Activated T-helper 9 cell treated with anti-CD3 and anti-CD28 coated beads, Interleukin-2, amount 50 U/mL, for 16 hours (primary cell): ENCODE measurements around the gene TMEM61.
"Not testable (repeated sequence)": the region's sequence is repeated elsewhere in the genome, so short reads cannot be mapped to it uniquely, and the experiment has no call there.

Experiments
- DNase-seq: peaks from one replicate; pipeline ENCODE4 v3.0.0-alpha.2; 2020; ENCODE audit warnings: low read depth

TMEM61 gene

DNA sequence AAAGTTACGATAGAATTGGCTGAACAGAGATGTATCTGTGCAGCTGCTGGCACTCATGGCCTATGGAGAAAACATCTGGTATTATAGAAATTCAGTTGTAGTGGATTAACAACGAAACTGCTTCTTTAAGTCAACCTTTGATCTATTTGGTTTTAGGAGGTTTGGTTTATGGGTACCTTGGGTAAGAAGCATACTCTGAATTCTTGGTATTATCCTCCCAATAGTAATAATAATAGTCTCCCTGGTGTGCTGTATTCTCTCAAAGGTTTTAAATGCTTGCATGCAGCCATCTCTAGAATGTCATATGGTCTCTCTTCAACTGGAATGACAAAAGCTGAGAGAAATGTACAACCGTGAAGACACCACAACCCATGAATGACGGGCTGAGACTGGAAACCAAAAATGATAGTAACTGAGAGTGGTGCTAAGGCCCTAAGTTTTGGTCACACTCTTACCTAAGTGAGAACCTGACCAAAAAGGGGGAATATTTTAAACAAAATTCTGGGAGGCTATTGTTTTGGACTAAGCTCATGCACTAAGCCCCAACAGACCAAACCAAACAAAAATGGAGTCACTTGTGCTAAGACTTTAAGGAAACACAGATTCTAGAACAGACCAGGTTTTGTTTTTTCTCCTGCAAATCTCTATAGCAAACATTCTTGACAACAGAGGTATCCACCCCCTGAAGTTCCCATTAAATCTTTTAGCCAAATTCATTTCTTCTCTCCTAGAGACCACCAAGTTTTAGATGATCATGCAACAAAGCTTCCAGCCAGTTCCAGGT, 17.6 kb upstream of the TMEM61 start:
- no peak for DNase-seq

DNA sequence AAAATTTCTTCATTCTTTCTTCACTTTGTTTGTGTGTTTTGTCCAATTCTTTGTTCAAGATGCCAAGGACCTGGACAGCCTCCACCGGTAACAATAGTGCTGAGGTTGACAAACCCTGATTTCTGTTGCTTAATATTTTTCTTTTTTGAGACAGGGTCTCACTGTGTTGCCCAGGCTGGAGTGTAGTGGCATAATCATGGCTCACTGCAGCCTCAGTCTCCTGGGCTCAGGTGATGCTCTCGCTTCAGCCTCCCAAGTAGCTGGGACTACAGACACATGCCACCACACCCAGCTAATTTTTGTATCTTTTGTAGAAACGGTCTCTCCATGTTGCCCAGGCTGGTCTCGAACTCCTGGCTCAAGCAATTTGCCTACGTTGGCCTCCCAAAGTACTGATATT, 16.6 kb upstream of the TMEM61 start:
- not testable (repeated sequence) for DNase-seq

DNA sequence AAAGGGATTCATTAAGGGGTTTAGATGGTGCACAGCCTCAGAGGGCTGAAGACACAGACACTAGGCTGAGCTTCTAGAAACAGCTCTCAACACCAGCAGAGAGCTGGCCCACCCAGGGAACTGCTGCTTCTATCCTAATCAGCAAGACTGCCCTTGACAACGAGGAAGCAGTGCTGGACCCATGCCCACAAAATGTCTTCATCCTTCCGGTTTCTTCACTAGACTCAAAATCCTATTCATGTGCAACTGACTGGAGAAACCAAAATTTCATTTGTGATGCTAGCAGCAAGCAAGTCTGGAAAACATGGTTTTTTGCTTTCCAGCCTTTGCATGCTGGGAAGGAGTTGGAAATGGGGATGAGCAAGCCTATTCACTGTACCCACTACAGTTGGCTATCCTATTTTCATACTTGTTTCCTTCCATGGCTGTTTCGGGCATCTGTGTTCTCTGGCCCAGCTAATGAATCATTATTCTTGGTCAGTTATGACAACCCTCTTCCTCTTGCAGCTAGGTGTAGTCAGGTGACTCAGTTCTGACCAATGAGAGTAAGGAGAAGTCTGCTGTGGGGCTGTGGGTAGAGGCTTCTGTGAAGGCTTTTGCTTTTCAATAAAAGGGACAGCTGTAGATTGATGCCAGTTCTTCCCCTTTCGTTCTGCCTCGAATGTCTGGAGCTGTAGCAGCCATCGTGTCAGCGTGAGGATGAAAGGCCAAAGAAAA, 14.6 kb upstream of the TMEM61 start:
- no peak for DNase-seq

DNA sequence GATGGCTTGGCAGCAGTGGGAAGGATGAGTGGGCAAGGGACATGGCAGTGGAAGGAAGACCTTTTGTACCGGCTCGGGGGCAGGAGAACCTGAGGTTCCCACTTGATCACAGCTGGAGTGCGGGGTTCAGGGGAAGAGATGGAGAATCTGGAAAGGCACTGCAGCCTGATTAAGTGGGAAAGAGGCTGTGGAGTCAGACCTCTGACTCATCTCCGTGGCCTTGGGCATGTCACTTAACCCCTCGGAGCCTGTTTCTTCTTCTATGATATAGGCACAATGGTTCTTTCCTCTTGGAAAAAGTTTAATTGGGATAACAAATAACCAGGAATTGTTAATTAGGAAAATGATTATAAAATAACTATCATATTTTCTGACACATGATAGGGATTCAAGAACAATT, 13.1 kb upstream of the TMEM61 start:
- no peak for DNase-seq

DNA sequence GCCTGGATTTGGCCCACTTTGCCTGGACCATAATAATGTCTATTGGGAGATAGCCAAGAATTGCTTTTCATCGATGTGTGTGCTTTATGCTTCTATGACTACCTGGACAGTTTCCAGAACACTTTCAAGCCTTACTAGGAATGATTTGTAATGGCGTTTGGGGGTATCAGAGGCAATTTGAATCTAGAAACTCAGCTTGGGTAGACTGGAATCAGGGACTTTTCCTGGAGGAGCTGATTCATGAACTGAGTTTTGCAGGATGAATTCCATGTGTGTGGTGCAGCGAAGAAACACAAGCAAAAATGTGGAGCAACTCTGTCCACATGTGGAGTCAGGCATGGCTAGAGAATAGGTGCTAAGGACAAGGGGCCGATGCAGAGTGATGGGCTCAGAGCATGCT, 11.9 kb upstream of the TMEM61 start:
- DNase-seq = no peak

DNA sequence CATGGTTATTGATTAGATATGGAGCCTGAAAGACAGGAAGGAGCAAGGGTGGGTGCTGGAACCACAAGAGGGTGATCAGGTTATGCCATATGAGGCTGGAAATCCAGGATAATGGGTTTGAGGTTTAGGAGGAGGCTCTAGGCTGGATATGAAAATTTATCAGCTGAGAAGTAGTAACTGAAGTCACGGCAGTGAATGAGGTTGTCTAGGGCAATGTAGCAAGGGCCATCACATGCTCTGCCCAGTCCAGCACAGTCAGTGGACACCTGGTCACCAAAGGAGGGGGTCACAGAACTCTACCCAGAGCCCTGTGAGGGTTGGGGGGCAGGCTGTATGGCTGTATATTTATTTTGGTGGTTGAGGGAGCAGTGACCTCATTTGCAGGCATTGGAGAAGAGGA, 10.5 kb upstream of the TMEM61 start:
- no peak for DNase-seq

DNA sequence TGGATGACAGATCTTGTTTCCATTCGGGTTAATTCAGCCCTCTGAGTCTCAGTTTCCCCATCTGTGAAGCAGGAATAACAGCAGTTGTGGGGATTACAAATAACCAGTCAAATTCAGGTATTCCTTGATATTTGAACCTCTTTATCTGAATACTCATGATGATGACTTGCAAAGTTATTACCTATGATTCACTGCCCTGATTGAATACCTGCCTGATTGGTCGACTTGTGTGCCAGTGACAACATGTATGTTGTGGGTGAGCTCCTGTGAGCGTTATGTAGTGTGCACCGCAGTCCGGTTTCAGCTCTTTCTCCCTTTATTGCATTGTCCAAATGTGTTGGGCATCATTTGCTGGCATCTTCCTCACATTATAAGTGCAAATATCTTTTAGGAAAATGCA, 9.5 kb upstream of the TMEM61 start:
- no peak for DNase-seq

DNA sequence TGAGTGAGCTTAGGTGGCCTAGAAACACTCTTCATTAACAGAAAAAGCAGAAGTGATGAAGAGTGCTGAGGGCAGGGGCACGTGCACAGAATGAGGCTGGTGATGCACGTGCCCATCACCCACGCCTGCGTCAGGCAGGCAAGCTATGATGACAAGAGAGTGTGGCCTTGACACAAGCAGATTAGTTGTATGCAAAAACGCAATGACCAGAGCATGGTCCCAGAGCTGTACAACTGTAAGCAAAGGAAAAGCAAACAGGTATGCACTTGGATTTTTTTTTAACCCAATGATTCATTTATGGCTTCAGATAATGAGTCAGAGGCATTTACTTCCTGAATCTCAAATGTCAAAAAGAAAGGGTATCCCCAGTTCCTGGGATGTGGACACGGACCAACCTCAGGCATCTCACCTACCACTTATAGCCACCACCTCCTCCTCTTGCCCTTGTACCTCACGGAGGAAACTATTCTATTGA, 9.1 kb upstream of the TMEM61 start:
- no peak for DNase-seq

DNA sequence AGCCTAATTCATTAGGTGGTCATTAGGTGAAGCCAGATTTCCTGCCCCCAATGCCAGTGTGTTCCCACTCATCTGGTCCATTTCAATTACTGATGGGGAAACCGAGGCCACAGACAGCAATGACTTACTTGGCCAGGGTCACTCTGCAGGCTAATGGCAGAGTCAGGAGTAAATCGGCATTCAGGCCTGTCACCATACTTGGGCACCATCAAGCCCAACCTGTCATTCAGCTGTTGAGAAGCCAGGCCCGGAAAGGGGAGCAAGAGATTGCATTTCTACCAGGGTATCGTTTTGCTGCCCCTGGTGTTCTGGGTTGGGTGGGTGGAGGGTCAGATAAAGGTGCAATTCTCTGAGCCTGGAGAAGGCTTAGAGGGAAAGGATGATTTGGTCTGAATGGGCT, 8.0 kb upstream of the TMEM61 start:
- no peak for DNase-seq

DNA sequence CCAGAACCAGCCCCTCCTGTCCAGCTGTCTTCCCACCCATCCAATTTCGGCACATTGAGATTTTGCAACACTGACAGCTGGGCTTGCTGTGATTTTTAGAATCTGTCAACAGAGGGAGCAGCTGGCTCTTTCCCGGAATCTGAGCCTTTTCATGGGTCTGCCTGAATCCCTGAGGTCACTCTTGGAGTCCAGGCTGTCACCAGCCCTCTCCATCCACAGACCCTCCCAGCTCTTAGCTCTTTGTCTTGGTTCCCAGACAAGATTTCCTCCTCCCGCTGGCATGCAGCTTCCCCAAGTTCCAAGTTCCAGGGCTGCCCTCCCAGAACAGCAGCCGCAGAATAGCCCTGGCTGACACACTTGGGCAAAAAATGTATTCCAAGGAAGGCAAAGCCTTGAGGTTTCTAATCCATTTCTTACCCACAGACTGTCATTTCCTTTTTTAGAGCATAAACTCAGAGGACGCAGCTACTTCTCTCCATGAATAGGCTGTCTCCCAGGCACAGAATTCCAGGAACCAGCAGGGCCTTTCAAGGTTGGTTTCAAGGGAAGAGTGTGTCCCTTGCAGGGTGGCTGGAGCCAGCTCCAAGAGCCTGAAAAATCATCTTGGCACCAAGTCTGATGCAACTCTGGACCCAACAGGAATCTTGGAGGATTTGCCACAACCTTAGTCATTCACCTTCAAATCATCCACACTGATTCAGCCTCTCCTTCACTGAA, 7.1 kb upstream of the TMEM61 start:
- no peak for DNase-seq

DNA sequence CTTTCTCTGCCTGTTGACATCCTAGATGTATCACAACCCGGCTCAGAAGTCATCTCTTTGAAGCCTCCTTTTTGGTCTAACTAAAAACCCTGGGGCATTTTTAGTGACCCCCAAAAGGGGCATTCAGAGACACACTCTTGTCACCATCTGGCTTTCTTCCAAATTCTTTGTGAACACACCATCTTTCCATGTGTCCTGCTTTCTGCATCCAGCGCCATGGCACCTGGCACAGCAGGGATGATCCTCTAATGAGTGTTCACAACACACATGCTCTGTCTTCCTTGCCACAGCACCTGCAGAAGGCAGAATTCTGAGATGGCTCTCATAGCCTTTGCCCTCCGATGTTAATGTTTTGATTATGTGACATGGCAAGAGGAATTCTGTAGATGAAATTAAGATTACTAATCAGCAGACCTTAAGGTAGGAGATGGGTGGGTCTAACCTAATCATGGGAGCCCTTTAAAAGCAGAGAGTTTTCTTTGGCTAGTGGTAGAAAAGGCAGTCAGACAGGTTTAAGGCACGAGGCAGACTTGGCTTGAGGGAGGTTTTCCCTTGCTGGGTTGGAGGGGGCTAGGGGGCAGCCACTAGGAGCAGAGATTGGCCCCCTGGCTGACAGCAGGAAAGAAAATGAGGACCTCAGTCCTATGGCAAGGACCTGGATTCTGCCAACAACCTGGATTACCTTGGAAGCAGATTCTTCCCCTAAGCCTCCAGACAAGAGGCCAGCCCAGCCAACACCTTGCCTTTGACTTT, 4.9 kb upstream of the TMEM61 start:
- DNase-seq = no peak

DNA sequence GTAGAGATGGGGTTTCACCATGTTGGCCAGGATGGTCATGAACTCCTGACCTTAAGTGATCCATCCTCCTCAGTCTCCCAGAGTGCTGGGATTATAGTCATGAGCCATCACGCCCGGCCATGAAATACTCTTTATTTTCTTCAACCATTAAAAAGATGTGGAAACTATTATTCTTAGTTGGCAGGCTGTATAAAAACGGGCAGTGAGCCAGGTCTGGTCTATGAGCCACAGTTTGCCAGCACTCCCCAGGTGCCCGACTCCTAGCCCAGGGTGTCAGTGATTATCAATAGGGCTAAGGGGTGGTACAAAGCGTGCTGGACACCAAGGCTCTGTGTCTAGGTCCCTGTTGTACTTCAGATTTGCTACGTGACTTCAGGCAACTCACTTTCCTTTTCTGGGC, 3.7 kb upstream of the TMEM61 start:
- DNase-seq = no peak

DNA sequence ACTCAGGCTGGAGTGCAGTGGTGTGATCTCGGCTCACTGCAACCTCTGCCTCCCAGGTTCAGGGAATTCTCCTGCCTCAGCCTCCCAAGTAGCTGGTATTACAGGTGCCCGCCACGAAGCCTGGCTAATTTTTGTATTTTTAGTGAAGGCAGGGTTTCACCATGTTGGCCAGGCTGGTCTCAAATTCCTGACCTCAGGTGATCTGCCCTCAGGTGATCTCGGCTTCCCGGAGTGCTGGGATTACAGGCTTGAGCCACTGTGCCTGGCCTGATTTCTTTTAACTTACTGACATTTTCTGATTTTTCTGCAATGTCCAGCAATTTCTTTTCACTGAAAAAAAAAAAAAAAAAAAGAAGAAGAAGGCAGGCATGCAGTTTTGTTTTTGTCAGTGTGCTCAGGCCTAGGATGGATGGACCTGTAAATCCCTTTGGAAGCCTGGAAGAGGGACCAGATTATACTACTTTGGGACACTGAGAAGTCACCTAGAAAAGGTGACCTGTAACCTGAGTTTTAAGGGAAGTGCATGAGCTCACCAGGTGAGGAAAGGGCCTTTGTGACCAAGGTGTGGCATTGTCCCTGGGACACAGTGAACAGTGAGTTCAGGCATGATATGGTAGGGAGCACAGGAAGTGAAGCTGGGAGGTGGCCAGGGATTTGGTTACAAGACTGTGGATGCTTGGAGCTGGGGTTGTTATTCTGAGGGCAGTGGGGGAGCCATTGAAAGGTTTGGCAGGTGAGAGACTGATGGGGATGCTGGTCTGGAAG, 2.7 kb upstream of the TMEM61 start:
- no peak for DNase-seq

DNA sequence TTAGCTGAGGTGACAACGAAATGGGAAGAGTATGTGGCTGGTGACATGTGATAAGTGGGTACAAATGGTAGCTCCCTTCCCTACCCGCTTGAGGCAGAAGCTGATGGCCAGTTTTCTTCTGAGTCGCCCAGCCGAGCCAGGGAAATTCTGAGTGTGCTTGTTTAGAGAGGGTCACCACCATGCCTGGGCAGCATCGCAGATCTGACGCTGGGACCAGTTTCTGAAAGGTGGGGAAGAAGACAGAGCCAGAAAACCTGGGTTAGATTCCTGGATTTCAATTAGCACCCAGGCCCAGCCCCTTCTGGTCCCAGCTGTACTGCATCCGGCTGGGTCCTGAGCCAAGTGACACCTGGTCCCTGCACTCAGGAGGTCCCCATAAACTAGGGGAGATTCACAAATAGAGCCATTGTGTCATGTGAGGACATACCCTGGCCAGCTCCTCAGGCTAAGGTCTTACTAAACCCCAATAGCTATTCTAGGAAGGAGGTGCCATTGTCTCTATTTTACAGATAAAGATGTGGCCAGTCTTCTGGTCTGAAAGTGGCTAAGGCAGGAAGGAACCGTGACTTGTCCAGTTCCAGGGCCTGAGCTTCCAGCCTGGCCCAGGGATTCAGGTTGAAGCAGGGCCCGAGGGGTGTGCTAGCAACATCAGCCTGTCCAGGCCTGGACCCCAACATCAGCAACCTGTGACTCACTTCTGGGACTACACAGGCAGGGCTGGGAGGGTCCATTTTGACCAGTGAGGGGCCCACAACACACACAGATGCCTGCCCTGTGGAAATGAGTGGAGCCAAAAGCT, 1.7 kb upstream of the TMEM61 start:
- DNase-seq = no peak

DNA sequence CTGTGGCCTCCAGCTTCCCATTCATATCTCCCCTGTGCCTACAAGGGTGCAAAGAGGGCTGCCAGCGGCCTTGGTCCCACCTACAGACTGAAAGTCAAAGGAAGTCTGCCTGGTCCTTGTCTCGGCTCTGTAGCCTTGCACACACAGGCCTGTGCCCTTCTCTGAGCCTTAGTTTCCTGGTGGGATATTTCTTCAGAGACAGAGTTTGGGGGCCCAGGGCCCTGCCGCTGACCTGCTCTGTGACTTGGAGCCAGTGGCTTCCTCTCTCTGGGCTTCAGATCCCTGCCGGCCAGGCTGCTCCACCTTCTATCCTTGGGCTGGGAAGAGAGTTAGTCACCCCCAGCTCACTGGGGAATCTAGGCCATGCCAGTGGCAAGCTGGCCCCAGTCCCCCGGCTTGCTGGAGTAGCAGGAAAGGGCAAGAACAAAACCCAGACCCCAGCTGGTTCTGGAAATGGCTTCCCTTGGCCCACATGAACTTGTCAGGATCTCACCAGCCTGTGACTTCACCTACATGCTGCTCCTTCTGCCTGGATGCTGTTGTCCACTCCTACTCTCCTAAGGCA, 1.0 kb upstream of the TMEM61 start:
- DNase-seq = no peak

DNA sequence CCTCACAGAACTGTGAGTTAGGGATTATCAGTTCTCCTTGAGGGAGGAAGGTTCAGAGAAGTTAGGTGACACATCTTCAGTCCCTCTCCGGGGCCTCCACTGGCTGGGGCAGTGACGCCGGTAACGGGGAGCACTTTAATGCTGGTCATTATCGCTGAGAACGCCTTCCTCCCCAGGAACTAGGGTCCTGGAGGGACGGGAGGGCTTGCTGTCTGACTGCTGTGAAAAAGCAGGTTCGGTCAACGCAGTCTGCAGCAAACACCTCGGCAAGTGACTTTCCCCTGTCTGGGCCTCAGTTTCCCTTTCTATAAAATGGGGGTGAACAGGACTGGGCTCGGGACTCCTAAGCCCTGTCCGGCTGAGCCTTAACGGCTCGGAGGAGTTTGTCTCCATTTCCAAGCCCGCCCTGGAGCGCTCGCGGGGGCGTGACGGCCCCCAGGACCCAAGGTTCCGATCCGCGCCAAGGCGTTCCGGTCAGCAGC, 341 bp upstream of the TMEM61 start:
- DNase-seq = no peak

DNA sequence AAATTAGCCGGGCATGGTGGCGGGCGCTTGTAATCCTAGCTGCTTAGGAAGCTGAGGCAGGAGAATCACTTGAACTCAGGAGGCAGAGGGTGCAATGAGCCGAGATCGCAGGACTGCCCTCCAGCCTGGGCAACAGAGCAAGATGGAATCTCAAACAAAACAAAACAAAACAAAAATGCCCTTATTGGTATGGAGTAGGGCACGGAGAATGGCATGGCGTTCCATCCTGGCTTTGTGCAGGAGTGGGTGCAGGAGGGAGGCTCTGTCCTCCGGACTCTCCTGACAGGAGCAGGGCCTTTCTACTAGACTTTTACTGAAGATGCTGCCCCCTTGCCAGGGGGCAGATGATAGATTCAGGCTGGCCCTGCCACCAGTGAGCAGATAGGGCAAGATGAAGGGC, 1.0 kb downstream of the TMEM61 start:
- no peak for DNase-seq

DNA sequence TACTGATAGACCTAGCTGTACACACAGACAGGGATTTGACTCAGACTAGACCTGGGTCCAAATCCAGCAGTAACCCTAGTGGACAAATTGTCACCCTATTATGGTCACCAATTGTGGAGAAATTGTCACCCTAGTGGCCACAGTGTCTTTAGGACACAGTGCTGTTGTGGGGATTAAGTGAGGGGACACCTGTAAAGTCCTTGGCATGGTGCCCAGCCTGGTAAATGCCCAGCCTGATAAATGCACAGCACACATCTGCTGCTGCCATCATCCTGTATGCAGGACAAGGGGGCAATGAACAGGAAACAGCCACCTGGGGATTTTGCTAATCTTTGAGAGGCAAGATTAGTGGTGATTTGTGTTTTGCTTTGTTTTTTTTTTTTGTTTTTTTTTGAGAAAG, 2.3 kb downstream of the TMEM61 start:
- DNase-seq = no peak

DNA sequence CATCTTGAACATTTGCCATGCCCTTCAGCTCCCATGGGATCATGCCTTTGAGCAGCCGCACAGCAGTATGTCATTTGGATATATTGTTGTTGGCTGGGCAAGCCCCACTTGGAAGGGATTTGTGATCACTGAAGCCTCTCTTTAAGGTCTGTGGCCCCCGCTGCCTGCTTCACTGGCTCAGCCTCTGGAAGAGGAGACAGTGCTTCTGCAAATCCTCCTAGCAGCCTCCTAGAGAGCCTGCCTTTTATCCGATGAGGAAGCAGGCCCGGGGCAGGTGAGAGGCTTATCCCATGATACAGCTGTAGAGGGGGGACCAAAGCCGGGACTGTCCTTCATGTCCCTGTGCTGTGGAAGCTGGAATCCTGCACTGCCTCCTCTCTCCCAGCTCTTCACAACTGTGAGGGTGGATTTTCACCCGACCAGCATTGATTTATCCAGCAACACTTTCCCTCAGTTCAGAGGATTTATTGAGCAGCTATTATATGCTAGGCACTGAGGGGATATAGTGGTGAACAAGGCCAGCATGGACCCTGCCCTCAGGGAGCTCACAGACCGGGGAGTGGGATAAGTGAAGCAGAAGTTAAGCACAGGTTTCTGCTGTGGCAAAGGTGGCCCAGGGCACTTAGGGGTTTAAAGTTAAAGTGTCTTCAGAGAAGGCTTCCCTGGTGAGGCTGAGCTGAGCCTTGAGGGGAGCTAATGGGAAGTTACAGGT, 3.9 kb downstream of the TMEM61 start:
- no peak for DNase-seq

DNA sequence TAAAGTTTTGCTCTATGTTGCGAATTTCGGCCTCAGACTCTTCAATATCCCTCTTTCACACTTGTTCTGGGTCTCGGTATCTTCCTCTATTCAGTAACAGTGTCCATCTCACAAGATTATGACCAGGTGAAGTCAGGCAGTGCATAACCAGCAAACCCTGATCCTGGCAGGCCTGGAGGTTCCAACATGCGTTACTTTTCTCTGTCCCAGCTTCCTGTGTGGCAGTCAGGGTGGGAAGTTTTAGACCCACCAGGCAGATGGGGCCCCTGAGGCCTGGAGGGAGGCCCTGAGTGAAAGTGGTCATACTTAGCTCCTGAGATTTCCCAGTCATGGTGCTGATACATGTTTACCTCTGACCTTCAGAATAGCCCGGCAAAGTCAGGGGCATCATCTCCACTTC, 5.1 kb downstream of the TMEM61 start:
- DNase-seq = no peak
